Cardiac fibroblast (primary cell): Measurements from ENCODE around the gene COX11.

Source experiments
- DNase-seq, 2 donors: peaks; one replicate each; pipeline versions ENCODE4 v3.0.0 to v3.0.0-alpha.2; 2010; ENCODE audit warnings: low read depth in 2 of 2
- H3K4me3 ChIP-seq, 2 donors: replicated peaks in 1 of 2; 1 replicate in 1 of 2; 2 replicates in 1 of 2; pipeline ENCODE4 v1.5.1; 2011; ENCODE audit warnings: low read depth in 2 of 2, low read length in 2 of 2, mild to moderate bottlenecking in 2 of 2, moderate library complexity in 1 of 2
- CTCF ChIP-seq: IDR thresholded peaks from one replicate; pipeline ENCODE4 v1.5.1; 2011; ENCODE audit warnings: low read depth, mild to moderate bottlenecking, low read length, inconsistent platforms

The COX11 gene

DNA sequence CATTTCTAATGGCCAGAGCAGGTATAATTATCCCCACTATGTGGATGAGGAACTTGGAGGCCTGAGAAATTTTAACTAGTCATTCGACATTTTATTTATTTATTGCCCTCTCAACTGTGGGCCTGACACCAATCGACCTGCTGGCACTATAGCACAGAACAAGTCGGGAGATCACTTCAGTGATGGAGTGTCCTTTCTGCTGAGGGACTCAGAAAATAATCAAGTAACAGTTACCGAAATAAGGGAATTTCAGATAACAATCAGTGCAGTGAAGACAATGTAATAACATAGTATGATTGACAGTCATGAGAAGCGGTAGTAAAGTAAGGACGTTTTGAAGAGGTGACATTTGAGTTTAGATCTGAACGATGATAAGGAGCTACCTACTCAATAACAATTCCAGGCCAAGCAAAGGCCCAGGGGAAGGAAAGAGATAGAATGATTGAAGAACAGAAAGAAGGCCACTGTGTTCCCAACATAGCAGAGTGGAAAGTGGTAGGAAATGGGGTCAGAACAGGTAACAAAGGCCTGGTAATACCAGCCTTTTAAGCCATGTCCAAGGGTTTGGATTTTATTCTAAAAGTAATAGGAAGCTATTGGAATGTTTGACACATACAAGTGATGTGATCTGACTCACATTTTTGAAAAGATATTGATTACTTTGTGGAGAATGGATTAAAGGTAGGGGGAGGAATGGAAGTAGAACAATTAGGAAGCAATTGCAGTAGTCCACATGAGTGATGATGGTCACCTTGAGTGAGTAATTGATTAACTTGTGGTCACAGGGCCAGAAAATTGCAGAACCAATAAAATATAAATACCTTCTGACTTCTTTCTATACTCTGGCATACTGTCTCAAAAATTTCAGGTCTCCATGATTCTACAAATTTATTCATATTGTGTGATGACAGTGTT, 1.5 kb upstream of the COX11 start:
- TF ChIP-seq CTCF = no peak
- DNase-seq = no peak
- H3K4me3 ChIP-seq = peak overlapping the region; percentile 84 to 95

GRCh38 chr17:54968988-54969332, 506 bp upstream of the COX11 start:
- DNase-seq = peak; percentile 42 to 55
- no peak for TF ChIP-seq CTCF
- H3K4me3 ChIP-seq = peak overlapping the region; percentile 84 to 95

- peak overlapping the region; percentile 84 to 95 for H3K4me3 ChIP-seq
- no peak for TF ChIP-seq CTCF
- DNase-seq = peak; percentile 26 to 37
These were observed 713 bp downstream of the COX11 start for GRCh38 chr17:54967621-54968261.

GRCh38 chr17:54956791-54957190, 11.7 kb downstream of the COX11 start:
- no peak overlapping the region for H3K4me3 ChIP-seq
- TF ChIP-seq CTCF = no peak
- DNase-seq = no peak

DNA sequence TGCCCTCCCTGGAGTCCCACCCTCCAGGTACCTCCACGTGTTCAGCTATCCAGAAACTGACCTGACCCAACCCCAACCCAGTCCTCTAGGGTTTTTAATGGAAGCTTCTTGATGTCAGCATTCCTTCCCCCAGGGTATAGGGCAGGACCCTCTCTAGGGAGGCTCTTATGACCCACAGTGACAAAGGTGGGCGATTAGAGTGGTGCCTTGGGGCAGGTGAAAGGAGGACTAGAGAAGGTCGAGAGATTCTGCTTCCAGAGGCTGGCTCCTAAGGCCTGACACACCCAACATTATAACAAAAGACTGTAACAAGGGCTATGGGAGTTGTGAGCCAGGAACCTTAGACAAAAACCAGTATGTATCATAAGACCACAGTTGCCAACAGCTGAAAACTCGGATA, 17.2 kb downstream of the COX11 start:
- H3K4me3 ChIP-seq = no peak overlapping the region
- TF ChIP-seq CTCF = no peak
- DNase-seq = no peak

DNA sequence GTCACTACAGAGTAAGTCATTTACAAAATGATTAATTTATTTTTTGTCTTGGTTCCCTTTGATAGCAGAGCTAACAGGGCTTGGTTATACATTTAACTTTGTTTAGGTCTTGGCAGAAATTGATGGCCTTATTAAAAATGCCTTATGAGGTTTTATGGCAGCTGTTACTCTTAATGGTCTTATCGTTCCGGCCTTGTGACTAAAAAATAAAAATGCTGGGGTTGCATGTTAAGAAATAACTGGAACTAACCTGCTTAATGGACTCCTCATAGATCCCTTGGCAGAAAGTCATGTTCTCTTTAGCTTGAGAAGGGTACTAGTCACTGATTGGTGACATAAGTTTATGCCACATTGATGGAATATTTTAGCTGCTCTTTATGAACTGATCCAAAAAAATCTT, 18.3 kb downstream of the COX11 start:
- TF ChIP-seq CTCF = no peak
- no peak for DNase-seq
- no peak overlapping the region for H3K4me3 ChIP-seq
